DND-41 (cell line): Measurements from ENCODE around the gene HIGD1C.

Experiments
- EZH2 ChIP-seq: IDR thresholded peaks from 3 replicates; pipeline ENCODE4 v1.6.1; 2012; ENCODE audit warnings: borderline replicate concordance, low read depth, mild to moderate bottlenecking, moderate library complexity, low read length, inconsistent platforms; ENCODE audit not compliant: severe bottlenecking
- TF ChIP-seq, protein P1 (sequence below): IDR thresholded peaks from 2 replicates; pipeline ENCODE4 v1.5.1; 2012; ENCODE audit warnings: borderline replicate concordance, low read length, moderate library complexity, mild to moderate bottlenecking; ENCODE audit not compliant: poor library complexity, severe bottlenecking; ENCODE audit errors: extremely low read depth

GRCh38 chr12:50934371-50934851 is 17.9 kb upstream of the HIGD1C start:
- TF ChIP-seq EZH2, result no peak
- TF ChIP-seq, protein P1, sequence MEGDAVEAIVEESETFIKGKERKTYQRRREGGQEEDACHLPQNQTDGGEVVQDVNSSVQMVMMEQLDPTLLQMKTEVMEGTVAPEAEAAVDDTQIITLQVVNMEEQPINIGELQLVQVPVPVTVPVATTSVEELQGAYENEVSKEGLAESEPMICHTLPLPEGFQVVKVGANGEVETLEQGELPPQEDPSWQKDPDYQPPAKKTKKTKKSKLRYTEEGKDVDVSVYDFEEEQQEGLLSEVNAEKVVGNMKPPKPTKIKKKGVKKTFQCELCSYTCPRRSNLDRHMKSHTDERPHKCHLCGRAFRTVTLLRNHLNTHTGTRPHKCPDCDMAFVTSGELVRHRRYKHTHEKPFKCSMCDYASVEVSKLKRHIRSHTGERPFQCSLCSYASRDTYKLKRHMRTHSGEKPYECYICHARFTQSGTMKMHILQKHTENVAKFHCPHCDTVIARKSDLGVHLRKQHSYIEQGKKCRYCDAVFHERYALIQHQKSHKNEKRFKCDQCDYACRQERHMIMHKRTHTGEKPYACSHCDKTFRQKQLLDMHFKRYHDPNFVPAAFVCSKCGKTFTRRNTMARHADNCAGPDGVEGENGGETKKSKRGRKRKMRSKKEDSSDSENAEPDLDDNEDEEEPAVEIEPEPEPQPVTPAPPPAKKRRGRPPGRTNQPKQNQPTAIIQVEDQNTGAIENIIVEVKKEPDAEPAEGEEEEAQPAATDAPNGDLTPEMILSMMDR, result no peak
